GM10248 (cell line): Measurements from ENCODE around the gene AATF.

Source experiments
- CTCF ChIA-PET: fragments of 300-600 bp; sonication (Branson Sonifier 250); formaldehyde crosslinking; extraction: SDS; loops from one replicate; lab custom pipeline; 2021; ENCODE audit warnings: antibody characterized with exemption; lab: Yijun Ruan, JAX
- POLR2A ChIA-PET: fragments of 350-650 bp; sonication (Branson Sonifier 250); formaldehyde crosslinking; extraction: SDS; loops from one replicate; lab custom pipeline; 2020; ENCODE audit warnings: antibody characterized with exemption; lab: Yijun Ruan, JAX
- DNase-seq: peaks from one replicate; pipeline ENCODE4 v3.0.0; 2012; ENCODE audit errors: extremely low spot score
- TF ChIP-seq, protein P1 (sequence below): IDR thresholded peaks from 2 replicates; pipeline ENCODE4 v1.5.1; 2012; ENCODE audit warnings: mild to moderate bottlenecking, low read depth; ENCODE audit errors: extremely low read depth, missing control alignments, control extremely low read depth

Gene AATF

GRCh38 chr17:37094391-37094790 lies 145.6 kb downstream of the AATF start:
- ChIA-PET CTCF (interaction anchor here (0.7 to 1.6 kb wide), 3 partner anchors 9 to 24 kb away, joined by 3 to 6 read pairs (median 3); no protein-coding TSS in a partner anchor), POLR2A (no interaction called here)
- TF ChIP-seq, protein P1, sequence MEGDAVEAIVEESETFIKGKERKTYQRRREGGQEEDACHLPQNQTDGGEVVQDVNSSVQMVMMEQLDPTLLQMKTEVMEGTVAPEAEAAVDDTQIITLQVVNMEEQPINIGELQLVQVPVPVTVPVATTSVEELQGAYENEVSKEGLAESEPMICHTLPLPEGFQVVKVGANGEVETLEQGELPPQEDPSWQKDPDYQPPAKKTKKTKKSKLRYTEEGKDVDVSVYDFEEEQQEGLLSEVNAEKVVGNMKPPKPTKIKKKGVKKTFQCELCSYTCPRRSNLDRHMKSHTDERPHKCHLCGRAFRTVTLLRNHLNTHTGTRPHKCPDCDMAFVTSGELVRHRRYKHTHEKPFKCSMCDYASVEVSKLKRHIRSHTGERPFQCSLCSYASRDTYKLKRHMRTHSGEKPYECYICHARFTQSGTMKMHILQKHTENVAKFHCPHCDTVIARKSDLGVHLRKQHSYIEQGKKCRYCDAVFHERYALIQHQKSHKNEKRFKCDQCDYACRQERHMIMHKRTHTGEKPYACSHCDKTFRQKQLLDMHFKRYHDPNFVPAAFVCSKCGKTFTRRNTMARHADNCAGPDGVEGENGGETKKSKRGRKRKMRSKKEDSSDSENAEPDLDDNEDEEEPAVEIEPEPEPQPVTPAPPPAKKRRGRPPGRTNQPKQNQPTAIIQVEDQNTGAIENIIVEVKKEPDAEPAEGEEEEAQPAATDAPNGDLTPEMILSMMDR: no peak
- no peak for DNase-seq

GRCh38 chr17:37096071-37096470 lies 147.3 kb downstream of the AATF start:
- POLR2A ChIA-PET: no interaction called here
- CTCF ChIA-PET: interaction anchor here (1.2 to 2.2 kb wide), 3 partner anchors 14 to 48 kb away, joined by 3 to 8 read pairs (median 5); no protein-coding TSS in a partner anchor
- no peak for DNase-seq
- TF ChIP-seq, protein P1: no peak

GRCh38 chr17:37097154-37097553 lies 148.4 kb downstream of the AATF start:
- TF ChIP-seq, protein P1: no peak
- CTCF ChIA-PET: interaction anchor here (1.0 to 2.2 kb wide), 5 partner anchors 13 to 50 kb away, joined by 3 to 8 read pairs (median 4); no protein-coding TSS in a partner anchor
- POLR2A ChIA-PET: no interaction called here
- DNase-seq: no peak

GRCh38 chr17:37098152-37098551 lies 149.4 kb downstream of the AATF start:
- DNase-seq: no peak
- POLR2A ChIA-PET: no interaction called here
- CTCF ChIA-PET: interaction anchor here (1.0 to 1.5 kb wide), 3 partner anchors 10 to 51 kb away, joined by 3 read pairs; no protein-coding TSS in a partner anchor
- TF ChIP-seq, protein P1: no peak

GRCh38 chr17:37098910-37099664 lies 150.3 kb downstream of the AATF start:
- ChIA-PET POLR2A (no interaction called here), CTCF (interaction anchor here (1.2 to 1.5 kb wide), 2 partner anchors 11 to 52 kb away, joined by 3 read pairs; no protein-coding TSS in a partner anchor)
- DNase-seq: no peak
- TF ChIP-seq, protein P1: no peak

- TF ChIP-seq, protein P1: no peak
- CTCF ChIA-PET: no interaction called here
- DNase-seq: no peak
- POLR2A ChIA-PET: no interaction called here
Measured at GRCh38 chr17:37100231-37100630, 151.5 kb downstream of the AATF start.
